GM06990 (cell line): Measurements from ENCODE around the gene RTL10.

Source experiments
- DNase-seq: peaks from one replicate; pipeline ENCODE4 v3.0.0-alpha.2; 2011; ENCODE audit not compliant: insufficient read length; ENCODE audit errors: extremely low read depth
- H3K27me3 ChIP-seq: replicated peaks from 2 replicates; pipeline ENCODE4 v1.6.0; 2011; ENCODE audit warnings: low read length; ENCODE audit not compliant: control insufficient read depth, insufficient read depth
- H3K36me3 ChIP-seq: 2 replicates; pipeline ENCODE4 v1.5.1; 2011; ENCODE audit warnings: low read length; ENCODE audit not compliant: control insufficient read depth, insufficient read depth
- H3K4me3 ChIP-seq: replicated peaks from 2 replicates; pipeline ENCODE4 v1.5.1; 2011; ENCODE audit warnings: low read depth, mild to moderate bottlenecking, control low read depth, low read length
- CTCF ChIP-seq: IDR thresholded peaks from 2 replicates; pipeline ENCODE4 v1.5.1; 2011; ENCODE audit warnings: low read length, control low read depth, mild to moderate bottlenecking, inconsistent platforms; ENCODE audit not compliant: insufficient read depth, poor library complexity, severe bottlenecking

Gene RTL10

GRCh38 chr22:19901577-19902244, 47.0 kb upstream of the RTL10 start:
- Histone ChIP-seq H3K4me3 (no peak overlapping the region), H3K36me3 (no peaks in the 10 kb centered on the region; the same call in 1 of the 2 replicates), H3K27me3 (no peaks in the 10 kb centered on the region)
- TF ChIP-seq CTCF, result no peak
- no peak for DNase-seq

GRCh38 chr22:19900707-19901436, 46.2 kb upstream of the RTL10 start:
- no peaks in the 10 kb centered on the region; the same call in 1 of the 2 replicates for H3K36me3 ChIP-seq
- H3K27me3 ChIP-seq, result no peaks in the 10 kb centered on the region
- H3K4me3 ChIP-seq, result no peak overlapping the region
- no peak for TF ChIP-seq CTCF
- DNase-seq, result no peak

GRCh38 chr22:19898831-19899567, 44.3 kb upstream of the RTL10 start:
- no peaks in the 10 kb centered on the region for H3K27me3 ChIP-seq
- no peak for TF ChIP-seq CTCF
- no peak overlapping the region for H3K4me3 ChIP-seq
- H3K36me3 ChIP-seq, result no peaks in the 10 kb centered on the region; the same call in none of the 2 replicates
- no peak for DNase-seq

- H3K36me3 ChIP-seq, result no peaks in the 10 kb centered on the region; the same call in none of the 2 replicates
- TF ChIP-seq CTCF, result no peak
- DNase-seq, result no peak
Observed at GRCh38 chr22:19898145-19898544, 43.5 kb upstream of the RTL10 start.

GRCh38 chr22:19897726-19898125, 43.1 kb upstream of the RTL10 start:
- no peak for DNase-seq
- no peaks in the 10 kb centered on the region; the same call in none of the 2 replicates for H3K36me3 ChIP-seq
- H3K27me3 ChIP-seq, result no peaks in the 10 kb centered on the region
- H3K4me3 ChIP-seq, result no peak overlapping the region
- no peak for TF ChIP-seq CTCF

More at GRCh38 chr22:19898145-19898544, 43.5 kb upstream of the RTL10 start:
- no peaks in the 10 kb centered on the region for H3K27me3 ChIP-seq
- H3K4me3 ChIP-seq, result no peak overlapping the region
